ENCODE measurements around the gene FHIT.

Gene FHIT

DNA sequence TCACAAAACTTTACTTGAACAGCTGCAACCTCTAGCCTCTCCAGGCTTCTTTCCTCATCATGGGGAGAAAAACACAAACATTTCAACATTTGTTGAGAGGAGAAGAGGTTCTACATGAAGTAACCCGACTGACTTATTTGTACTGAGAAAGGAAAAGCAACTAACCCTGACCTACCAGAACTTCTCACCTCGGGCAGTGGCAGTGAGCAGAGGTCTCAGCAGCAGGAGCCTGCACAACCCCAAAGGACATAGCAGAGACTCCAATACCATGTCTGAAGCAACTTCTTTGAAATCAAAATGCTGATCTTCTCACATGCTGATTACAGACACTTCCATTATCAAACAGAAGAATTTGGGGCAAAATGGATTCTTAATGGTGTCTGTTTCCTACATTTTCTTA is 1115.8 kb downstream of the FHIT start:
- Histone ChIP-seq H3K27me3 (ENCODE audit: insufficient read depth, low read length, poor library complexity) (no peaks in the 10 kb centered on the region), H3K18ac (ENCODE audit: low read length) (no peak overlapping the region), H2BK15ac (replicated peaks; ENCODE audit: low read depth) (no peak overlapping the region), H3K4me1 (ENCODE audit: control insufficient read depth, low read depth, low read length) (no peaks in the 10 kb centered on the region), H3K4me2 (ENCODE audit: low read length) (no peak overlapping the region), H3K9ac (ENCODE audit: low read length) (no peak overlapping the region), H3K79me1 (ENCODE audit: low read length) (no peaks in the 10 kb centered on the region), H3K36me3 (ENCODE audit: control insufficient read depth, insufficient read depth, low read length) (no peaks in the 10 kb centered on the region), H3K4me3 (ENCODE audit: low read length) (no peak overlapping the region), H3K4ac (ENCODE audit: low read depth, low read length) (no peak overlapping the region), H3K56ac (ENCODE audit: low read length) (no peak overlapping the region), H3K79me2 (ENCODE audit: control insufficient read depth, insufficient read depth, low read length) (no peaks in the 10 kb centered on the region), H2AK5ac (ENCODE audit: low read length) (no peak overlapping the region), H4K8ac (ENCODE audit: low read depth, low read length) (no peak overlapping the region), H2BK5ac (ENCODE audit: low read length) (no peak overlapping the region), H3K27ac (ENCODE audit: low read depth, low read length) (no peak overlapping the region), H3K23ac (ENCODE audit: low read length) (no peak overlapping the region), H4K5ac (ENCODE audit: low read length) (no peak overlapping the region), H2BK120ac (ENCODE audit: low read depth, low read length) (no peak overlapping the region)
- WGBS (ENCODE audit: extremely low coverage, insufficient coverage, low lambda C conversion rate): no CpG with 5 or more reads among the region's 2 CpGs
- peak; percentile 20 for DNase-seq

DNA sequence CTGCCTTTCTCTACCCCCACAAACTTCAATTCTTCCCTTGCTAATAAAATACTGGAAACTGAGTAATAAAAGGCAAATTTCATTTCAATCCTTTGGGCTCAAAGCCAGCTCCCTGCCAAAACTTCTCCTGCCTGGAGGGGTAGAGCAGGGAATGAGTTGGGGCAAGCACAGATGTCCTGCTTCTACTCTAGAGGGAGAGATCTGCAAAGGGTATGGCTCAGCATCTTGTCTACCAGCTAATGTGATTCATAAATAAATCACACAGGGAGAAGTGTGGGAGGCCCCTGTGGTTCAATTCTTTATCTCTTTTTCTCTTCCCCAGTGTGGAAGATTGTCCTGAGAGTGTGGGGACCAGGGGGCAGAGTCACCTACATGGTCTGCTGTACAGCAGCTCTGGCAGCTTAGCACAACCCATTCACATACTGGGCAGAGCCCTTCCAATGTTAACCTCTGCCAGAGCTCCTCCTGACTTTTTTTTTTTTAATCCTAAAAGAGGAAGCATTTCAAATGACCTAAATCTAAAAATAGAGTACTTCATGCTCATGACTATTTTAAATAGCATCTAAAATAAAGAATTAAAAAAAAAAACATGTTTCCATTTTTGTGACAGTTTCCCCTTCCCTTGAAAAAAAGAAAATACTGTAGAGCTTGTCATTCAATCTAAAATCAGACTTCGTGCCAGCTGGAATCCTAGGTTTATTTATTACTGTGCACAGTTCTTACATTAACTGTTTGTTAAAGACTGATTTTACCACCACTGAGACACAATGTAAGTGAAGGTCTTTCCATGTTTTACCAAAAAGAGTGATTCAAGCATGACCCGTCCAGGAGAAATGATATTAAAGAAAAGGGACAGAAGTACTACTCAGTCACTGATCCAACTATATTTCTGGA is 1117.7 kb downstream of the FHIT start:
- Histone ChIP-seq H4K5ac (ENCODE audit: low read length) (no peak overlapping the region), H3K9ac (ENCODE audit: low read length) (no peak overlapping the region), H2BK5ac (ENCODE audit: low read length) (no peak overlapping the region)

DNA sequence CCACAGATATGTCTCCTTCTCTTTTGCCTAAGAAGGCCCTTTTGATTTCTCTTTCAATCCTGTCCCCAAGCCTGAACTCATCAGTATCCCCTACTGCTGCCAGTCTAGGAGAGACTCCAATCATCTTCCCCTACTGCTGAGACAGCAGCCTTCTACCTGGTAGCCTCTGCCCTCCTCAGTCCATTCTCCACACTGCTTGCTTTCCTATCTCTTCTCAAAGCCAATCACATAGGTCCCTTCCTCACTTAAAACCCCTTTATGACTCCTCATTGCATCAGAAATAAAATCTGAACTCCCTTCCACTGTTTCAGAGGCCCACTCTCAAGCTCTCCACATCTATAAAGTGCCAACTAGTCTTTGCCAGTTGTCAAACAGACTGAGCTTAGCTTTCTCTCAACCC is 1119.6 kb downstream of the FHIT start:
- H3K4me1 ChIP-seq (ENCODE audit: control insufficient read depth, low read depth, low read length): no peaks in the 10 kb centered on the region
- DNase-seq: peak; percentile 23
- no peak overlapping the region for H3K9ac ChIP-seq (ENCODE audit: low read length)
- no peak overlapping the region for H2BK15ac ChIP-seq (replicated peaks; ENCODE audit: low read depth)
- H4K8ac ChIP-seq (ENCODE audit: low read depth, low read length): no peak overlapping the region
- no peak overlapping the region for H3K27ac ChIP-seq (ENCODE audit: low read depth, low read length)
- no peaks in the 10 kb centered on the region for H3K36me3 ChIP-seq (ENCODE audit: control insufficient read depth, insufficient read depth, low read length)
- H2AK5ac ChIP-seq (ENCODE audit: low read length): no peak overlapping the region
- H3K4me2 ChIP-seq (ENCODE audit: low read length): no peak overlapping the region
- H3K18ac ChIP-seq (ENCODE audit: low read length): no peak overlapping the region
- no peak overlapping the region for H2BK5ac ChIP-seq (ENCODE audit: low read length)
- no peak overlapping the region for H3K23ac ChIP-seq (ENCODE audit: low read length)
- no peak overlapping the region for H3K56ac ChIP-seq (ENCODE audit: low read length)
- H2BK120ac ChIP-seq (ENCODE audit: low read depth, low read length): no peak overlapping the region
- H3K79me1 ChIP-seq (ENCODE audit: low read length): no peaks in the 10 kb centered on the region
- no peak overlapping the region for H4K5ac ChIP-seq (ENCODE audit: low read length)
- no peaks in the 10 kb centered on the region for H3K79me2 ChIP-seq (ENCODE audit: control insufficient read depth, insufficient read depth, low read length)
- H3K4ac ChIP-seq (ENCODE audit: low read depth, low read length): no peak overlapping the region
- H3K27me3 ChIP-seq (ENCODE audit: insufficient read depth, low read length, poor library complexity): no peaks in the 10 kb centered on the region
- H3K4me3 ChIP-seq (ENCODE audit: low read length): no peak overlapping the region

More for the DNA sequence above, 1117.7 kb downstream of the FHIT start:
- Histone ChIP-seq H3K56ac (ENCODE audit: low read length) (no peak overlapping the region), H2BK120ac (ENCODE audit: low read depth, low read length) (no peak overlapping the region), H3K36me3 (ENCODE audit: control insufficient read depth, insufficient read depth, low read length) (no peaks in the 10 kb centered on the region), H3K23ac (ENCODE audit: low read length) (no peak overlapping the region), H4K8ac (ENCODE audit: low read depth, low read length) (no peak overlapping the region), H3K27ac (ENCODE audit: low read depth, low read length) (no peak overlapping the region), H2AK5ac (ENCODE audit: low read length) (no peak overlapping the region), H3K18ac (ENCODE audit: low read length) (no peak overlapping the region), H3K4ac (ENCODE audit: low read depth, low read length) (no peak overlapping the region), H2BK15ac (replicated peaks; ENCODE audit: low read depth) (no peak overlapping the region), H3K79me1 (ENCODE audit: low read length) (no peaks in the 10 kb centered on the region), H3K4me3 (ENCODE audit: low read length) (no peak overlapping the region), H3K27me3 (ENCODE audit: insufficient read depth, low read length, poor library complexity) (no peaks in the 10 kb centered on the region), H3K79me2 (ENCODE audit: control insufficient read depth, insufficient read depth, low read length) (no peaks in the 10 kb centered on the region), H3K4me2 (ENCODE audit: low read length) (no peak overlapping the region), H3K4me1 (ENCODE audit: control insufficient read depth, low read depth, low read length) (no peaks in the 10 kb centered on the region)
- no CpG with 5 or more reads among the region's 2 CpGs for WGBS (ENCODE audit: extremely low coverage, insufficient coverage, low lambda C conversion rate)
- no peak for DNase-seq

DNA sequence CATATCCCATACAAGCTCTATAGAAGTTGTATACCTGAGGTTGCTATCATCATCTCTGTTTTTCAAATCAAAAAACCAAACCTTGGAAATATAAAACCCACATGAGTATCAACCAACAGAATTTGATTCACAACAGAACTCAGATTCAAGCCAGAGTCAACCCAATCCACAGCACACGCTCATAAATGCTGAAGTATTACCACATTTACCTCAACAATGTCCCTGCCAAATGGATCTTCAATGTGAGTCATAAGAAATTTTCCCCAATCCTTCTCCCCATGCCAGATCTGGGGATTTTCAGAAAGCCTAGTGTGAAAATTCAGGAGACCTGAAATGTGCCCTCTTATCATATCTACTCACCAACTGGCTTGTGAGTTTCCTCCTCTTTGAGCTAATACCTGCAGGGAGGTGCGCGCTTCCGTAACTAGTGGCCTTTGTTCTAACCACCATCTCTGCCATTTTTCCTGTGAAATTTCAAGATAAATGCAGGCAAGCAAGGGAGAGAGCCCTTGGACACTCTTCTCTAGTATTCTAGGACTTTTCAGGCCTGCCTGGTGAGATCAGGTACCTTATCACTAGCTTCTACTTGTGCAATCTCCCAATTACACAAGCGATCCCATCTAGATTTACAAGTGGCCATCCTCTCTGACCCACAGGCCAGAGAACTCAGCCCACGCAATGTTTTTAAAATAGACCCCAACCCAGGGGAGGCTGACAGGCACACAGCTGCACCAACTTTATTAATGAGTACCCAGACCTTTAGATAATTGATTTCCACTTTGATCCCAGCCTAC is 1124.5 kb downstream of the FHIT start:
- Histone ChIP-seq H2BK5ac (ENCODE audit: low read length) (no peak overlapping the region), H2BK120ac (ENCODE audit: low read depth, low read length) (no peak overlapping the region), H2AK5ac (ENCODE audit: low read length) (no peak overlapping the region), H3K27me3 (ENCODE audit: insufficient read depth, low read length, poor library complexity) (no peaks in the 10 kb centered on the region), H3K36me3 (ENCODE audit: control insufficient read depth, insufficient read depth, low read length) (no peaks in the 10 kb centered on the region), H3K27ac (ENCODE audit: low read depth, low read length) (no peak overlapping the region), H3K4me3 (ENCODE audit: low read length) (no peak overlapping the region), H3K4me1 (ENCODE audit: control insufficient read depth, low read depth, low read length) (no peaks in the 10 kb centered on the region), H3K4ac (ENCODE audit: low read depth, low read length) (no peak overlapping the region), H2BK15ac (replicated peaks; ENCODE audit: low read depth) (no peak overlapping the region), H3K9ac (ENCODE audit: low read length) (no peak overlapping the region), H3K79me1 (ENCODE audit: low read length) (no peaks in the 10 kb centered on the region), H4K5ac (ENCODE audit: low read length) (no peak overlapping the region), H3K4me2 (ENCODE audit: low read length) (no peak overlapping the region), H3K56ac (ENCODE audit: low read length) (no peak overlapping the region), H4K8ac (ENCODE audit: low read depth, low read length) (no peak overlapping the region), H3K23ac (ENCODE audit: low read length) (no peak overlapping the region), H3K18ac (ENCODE audit: low read length) (no peak overlapping the region), H3K79me2 (ENCODE audit: control insufficient read depth, insufficient read depth, low read length) (no peaks in the 10 kb centered on the region)
- no CpG with 5 or more reads among the region's 6 CpGs for WGBS (ENCODE audit: extremely low coverage, insufficient coverage, low lambda C conversion rate)
- DNase-seq: peak; percentile 22

DNA sequence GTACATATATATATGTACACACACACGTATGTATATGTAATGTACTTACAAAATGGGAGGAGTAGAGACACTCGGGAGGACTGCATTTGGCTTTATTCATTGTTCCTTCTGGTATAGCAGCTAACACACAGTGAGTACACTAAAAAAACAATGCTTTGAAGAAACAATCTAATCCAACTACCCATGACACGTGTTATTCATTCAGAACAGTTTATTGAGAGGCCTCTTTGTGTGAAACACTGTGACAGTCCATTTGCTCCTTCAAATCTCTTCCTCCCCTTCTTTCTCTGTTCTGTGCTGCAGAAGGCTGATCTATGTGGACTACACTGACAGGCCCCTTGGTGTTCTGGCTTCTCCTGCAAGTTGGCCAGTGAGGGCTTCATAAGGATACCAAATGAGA is 1125.6 kb downstream of the FHIT start:
- H2BK120ac ChIP-seq (ENCODE audit: low read depth, low read length): no peak overlapping the region
- no peaks in the 10 kb centered on the region for H3K79me2 ChIP-seq (ENCODE audit: control insufficient read depth, insufficient read depth, low read length)
- H2AK5ac ChIP-seq (ENCODE audit: low read length): no peak overlapping the region
- no peak overlapping the region for H3K4ac ChIP-seq (ENCODE audit: low read depth, low read length)
- no peaks in the 10 kb centered on the region for H3K4me1 ChIP-seq (ENCODE audit: control insufficient read depth, low read depth, low read length)
- no peak overlapping the region for H2BK5ac ChIP-seq (ENCODE audit: low read length)
- WGBS (ENCODE audit: extremely low coverage, insufficient coverage, low lambda C conversion rate): no CpG with 5 or more reads among the region's 3 CpGs
- H3K56ac ChIP-seq (ENCODE audit: low read length): no peak overlapping the region
- no peak overlapping the region for H3K4me2 ChIP-seq (ENCODE audit: low read length)
- no peak overlapping the region for H3K27ac ChIP-seq (ENCODE audit: low read depth, low read length)
- no peaks in the 10 kb centered on the region for H3K27me3 ChIP-seq (ENCODE audit: insufficient read depth, low read length, poor library complexity)
- H4K5ac ChIP-seq (ENCODE audit: low read length): no peak overlapping the region
- H2BK15ac ChIP-seq (replicated peaks; ENCODE audit: low read depth): no peak overlapping the region
- no peak overlapping the region for H3K23ac ChIP-seq (ENCODE audit: low read length)
- no peaks in the 10 kb centered on the region for H3K79me1 ChIP-seq (ENCODE audit: low read length)
- no peak overlapping the region for H3K4me3 ChIP-seq (ENCODE audit: low read length)
- no peak overlapping the region for H3K18ac ChIP-seq (ENCODE audit: low read length)
- no peak overlapping the region for H3K9ac ChIP-seq (ENCODE audit: low read length)
- no peak for DNase-seq
- H4K8ac ChIP-seq (ENCODE audit: low read depth, low read length): no peak overlapping the region
- no peaks in the 10 kb centered on the region for H3K36me3 ChIP-seq (ENCODE audit: control insufficient read depth, insufficient read depth, low read length)
